H54 (cell line): ENCODE data around the gene CA5A.

Experiments used
- DNase-seq: peaks from one replicate; pipeline ENCODE4 v3.0.0; 2011; ENCODE audit warnings: low spot score, mixed read lengths; ENCODE audit not compliant: insufficient read length
- FAIRE-seq: peaks from 3 replicates; lab custom pipeline; 2011; peaks lifted over from hg19 to GRCh38; lab: Jason Lieb, UNC
- POLR2A ChIP-seq: IDR thresholded peaks from 2 replicates; pipeline ENCODE4 v1.6.1; 2011; ENCODE audit warnings: low read depth, mild to moderate bottlenecking, low read length

The CA5A gene

GRCh38 chr16:87971933-87972332 is 35.6 kb upstream of the CA5A start:
- no peak for FAIRE-seq
- DNase-seq = no peak

GRCh38 chr16:87970186-87970585 is 33.9 kb upstream of the CA5A start:
- DNase-seq (no peak), FAIRE-seq (no peak)
- no peak for TF ChIP-seq POLR2A

More at GRCh38 chr16:87971933-87972332, 35.6 kb upstream of the CA5A start:
- TF ChIP-seq POLR2A = no peak

GRCh38 chr16:87968541-87968940 is 32.2 kb upstream of the CA5A start:
- FAIRE-seq = no peak
- TF ChIP-seq POLR2A = no peak
- DNase-seq = no peak

DNA sequence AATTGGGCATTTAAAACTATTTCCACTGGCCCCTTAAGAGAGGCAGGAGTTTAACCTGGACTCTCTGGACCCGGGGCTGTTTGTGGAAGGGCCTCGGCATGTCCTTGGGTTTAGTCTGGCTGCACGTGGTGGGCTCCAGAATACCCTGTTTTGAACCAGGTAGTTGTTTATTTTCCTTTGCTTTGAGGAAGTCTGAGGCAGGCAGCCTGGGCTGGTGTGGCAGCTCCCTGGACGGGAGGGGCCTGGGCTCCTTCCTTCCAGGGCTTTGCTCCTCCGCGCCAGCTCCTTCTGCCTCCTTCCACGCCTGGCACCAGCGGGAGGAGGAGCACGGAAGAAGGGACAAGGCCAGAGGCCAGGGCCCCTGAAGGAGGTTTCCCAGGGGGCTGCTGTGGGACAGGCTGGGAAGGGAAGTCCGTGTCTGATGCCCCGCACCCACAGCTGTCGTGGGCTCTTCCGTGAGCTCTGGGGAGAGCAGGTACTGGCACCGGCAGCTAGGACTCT is 30.4 kb upstream of the CA5A start:
- TF ChIP-seq POLR2A = no peak
- no peak for DNase-seq
- no peak for FAIRE-seq

DNA sequence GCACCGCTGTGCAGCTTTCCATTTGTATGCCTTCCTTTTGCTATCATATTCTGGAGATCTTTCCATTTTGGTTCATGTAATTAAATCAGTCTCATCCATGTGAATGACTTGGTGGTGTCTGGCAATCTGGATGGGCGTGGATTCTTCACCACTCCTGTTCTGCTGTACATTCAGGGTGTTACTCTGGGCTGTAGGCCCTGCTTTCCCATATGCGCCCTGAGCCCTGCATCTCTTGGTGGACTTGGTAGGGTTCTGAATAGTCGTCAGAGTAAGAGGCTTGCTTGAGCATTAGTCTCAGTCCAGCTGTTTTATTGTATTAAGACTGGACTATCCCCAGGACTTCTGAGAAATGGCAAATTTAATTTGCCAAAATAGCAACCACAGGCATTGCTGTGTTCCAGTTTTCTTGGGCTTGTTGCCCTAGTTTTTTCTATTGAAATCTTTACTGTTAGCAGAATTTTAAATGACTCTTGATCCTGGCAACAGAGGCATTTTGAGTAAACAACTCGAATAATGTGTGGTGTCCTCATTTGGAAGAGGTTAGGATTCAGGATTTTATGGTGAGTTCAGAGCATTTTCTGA is 29.8 kb upstream of the CA5A start:
- no peak for TF ChIP-seq POLR2A
- DNase-seq = no peak
- no peak for FAIRE-seq

DNA sequence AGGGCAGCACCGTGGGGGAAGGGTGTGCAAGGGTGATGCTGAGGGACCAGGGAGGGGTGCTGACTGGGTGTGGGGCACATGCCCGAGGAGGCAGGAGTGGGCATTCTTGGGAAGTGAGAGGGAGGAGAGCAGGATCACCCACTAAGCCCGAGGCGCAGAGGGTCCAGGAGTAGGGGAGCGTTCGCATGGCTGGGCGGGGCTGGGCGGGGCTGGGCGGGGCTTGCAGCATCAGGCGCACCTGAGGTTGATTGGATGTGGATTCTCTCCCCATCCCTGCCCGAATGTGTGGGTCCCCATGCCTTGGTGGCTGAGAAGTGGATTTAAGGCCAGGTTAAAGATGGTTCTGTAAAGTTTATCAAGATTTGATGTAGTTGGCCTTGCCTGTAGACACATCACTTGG is 29.1 kb upstream of the CA5A start:
- DNase-seq = no peak
- no peak for FAIRE-seq
- TF ChIP-seq POLR2A = no peak

GRCh38 chr16:87964049-87964659 is 27.8 kb upstream of the CA5A start:
- TF ChIP-seq POLR2A = no peak
- DNase-seq (no peak), FAIRE-seq (no peak)

DNA sequence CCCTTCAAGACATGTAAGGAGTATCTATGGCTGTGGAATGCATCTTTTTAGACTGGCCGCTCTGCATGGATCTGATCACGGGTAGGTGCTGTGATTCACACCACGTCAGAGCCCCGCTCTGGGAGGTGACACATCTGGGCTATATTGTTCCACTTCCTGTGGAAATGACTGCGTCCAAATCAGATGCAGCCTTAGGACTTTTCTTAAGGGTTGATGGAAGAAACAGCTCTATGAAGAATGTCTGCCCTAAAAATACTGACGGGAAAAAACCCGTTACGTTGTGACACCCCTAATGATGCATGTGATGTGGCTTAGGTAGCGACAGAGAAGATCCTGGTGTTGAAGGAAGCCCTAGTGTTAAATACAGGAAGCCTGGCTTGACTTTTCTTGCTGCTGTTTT is 27.1 kb upstream of the CA5A start:
- FAIRE-seq (no peak), DNase-seq (peak; percentile 91)
- no peak for TF ChIP-seq POLR2A

GRCh38 chr16:87961623-87962022 is 25.3 kb upstream of the CA5A start:
- TF ChIP-seq POLR2A = no peak
- no peak for DNase-seq

DNA sequence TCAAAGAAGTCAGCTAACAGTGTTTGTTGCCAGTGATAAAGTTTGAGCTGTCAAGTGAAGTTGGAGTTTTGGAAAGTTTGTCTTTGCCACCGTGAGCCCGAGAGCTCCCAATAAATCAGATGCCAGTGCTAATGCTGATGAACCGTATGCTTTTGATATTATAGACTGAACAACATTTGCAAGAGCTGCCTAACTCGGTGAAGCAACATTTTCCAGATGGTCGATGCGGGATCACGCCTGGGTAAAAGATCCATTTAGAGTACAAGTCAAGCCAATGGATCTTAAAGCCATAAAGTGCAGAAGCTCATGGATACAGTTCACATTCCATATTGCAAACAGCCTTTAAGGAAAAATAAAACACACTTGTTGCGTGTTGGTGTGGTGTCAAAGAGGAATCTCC is 24.5 kb upstream of the CA5A start:
- TF ChIP-seq POLR2A = no peak

More at GRCh38 chr16:87961623-87962022, 25.3 kb upstream of the CA5A start:
- FAIRE-seq = no peak

DNA sequence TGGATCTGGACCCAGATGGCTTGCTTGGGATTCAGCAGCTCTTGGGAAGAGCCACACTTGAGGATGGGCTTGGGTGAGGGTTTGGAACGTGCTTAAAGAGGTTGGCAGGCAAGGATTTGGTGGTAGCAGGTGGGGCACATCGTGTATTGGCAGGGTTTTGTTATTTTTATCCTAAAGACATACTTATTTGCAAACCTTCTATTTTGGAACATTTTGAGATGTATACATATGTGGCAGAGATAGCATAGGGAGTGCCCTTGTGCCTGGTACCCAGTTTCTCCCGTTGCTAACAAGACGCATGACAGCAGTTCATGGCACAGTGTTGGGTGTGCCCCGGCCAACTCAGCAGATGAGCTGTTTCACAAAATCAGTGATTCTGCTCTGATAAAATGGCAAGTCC is 24.0 kb upstream of the CA5A start:
- no peak for DNase-seq
- no peak for TF ChIP-seq POLR2A
- FAIRE-seq = no peak

More for the DNA sequence above, 24.5 kb upstream of the CA5A start:
- FAIRE-seq (no peak), DNase-seq (no peak)

GRCh38 chr16:87959391-87959990 is 23.2 kb upstream of the CA5A start:
- no peak for TF ChIP-seq POLR2A
- no peak for FAIRE-seq
- no peak for DNase-seq

GRCh38 chr16:87958632-87959031 is 22.3 kb upstream of the CA5A start:
- DNase-seq = no peak
- no peak for FAIRE-seq

DNA sequence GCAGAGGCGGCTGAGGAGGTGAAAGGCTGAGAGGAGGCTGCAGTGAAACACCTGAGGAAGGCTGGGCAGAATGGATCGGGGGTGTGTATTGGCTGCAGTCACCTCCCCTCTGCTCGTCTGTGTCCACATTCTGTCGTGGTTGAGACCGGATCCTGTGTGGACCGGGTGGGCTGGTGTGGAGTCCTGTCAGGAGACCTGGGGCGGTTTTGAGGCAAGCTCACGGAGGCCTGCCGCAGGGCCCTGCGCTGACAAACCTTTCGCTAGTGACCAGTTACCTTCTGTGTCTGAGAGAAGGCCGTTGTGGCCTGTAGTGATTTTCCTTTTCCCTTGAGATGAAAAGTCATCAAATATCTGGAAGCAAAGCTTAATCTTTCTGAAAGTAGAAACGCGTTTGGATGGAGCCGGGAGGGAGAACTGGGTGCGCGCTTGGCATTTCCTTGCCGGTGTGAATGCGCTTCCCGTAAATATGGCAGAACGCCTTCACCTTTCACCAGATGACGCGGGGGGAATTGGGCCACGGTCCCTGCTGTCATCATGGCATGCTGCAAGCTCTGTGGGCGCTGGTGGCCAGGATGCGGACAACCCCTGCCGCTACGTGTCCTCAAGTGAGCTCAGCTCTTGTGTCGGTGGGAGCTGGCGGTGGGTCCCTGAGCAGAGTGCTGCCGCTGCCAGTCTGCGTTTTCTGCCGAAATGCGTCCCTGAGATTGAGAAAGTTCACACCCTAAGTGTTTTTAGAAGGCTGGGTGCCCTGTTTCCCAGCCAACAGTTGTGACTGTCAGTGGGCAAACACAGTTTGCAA is 21.2 kb upstream of the CA5A start:
- DNase-seq (no peak), FAIRE-seq (no peak)

More at GRCh38 chr16:87958632-87959031, 22.3 kb upstream of the CA5A start:
- no peak for TF ChIP-seq POLR2A

More for the DNA sequence above, 21.2 kb upstream of the CA5A start:
- no peak for TF ChIP-seq POLR2A
